Memory B cell (primary cell): Measurements from ENCODE around the gene CHTF18.

Source experiments
- ATAC-seq: fragments of 150-1000 bp; cut with Tn5 transposase; 2 replicates; pipeline ENCODE4 v1.10.0; 2021; ENCODE audit warnings: low read depth, mild to moderate bottlenecking, moderate library complexity
- DNase-seq, 2 donors: peaks; one replicate each; pipeline ENCODE4 v3.0.0; 2022; ENCODE audit warnings: low spot score in 2 of 2
- H3K27ac Mint-ChIP-seq: one replicate; pipeline ENCODE4 v1.8.0; 2022; ENCODE audit warnings: mild to moderate bottlenecking, moderate library complexity, mixed read lengths
- H3K27me3 Mint-ChIP-seq: one replicate; pipeline ENCODE4 v1.8.0; 2022; ENCODE audit warnings: mixed read lengths
- H3K36me3 Mint-ChIP-seq: one replicate; pipeline ENCODE4 v1.8.0; 2022; ENCODE audit warnings: mild to moderate bottlenecking, mixed read lengths
- H3K4me1 Mint-ChIP-seq: one replicate; pipeline ENCODE4 v1.8.0; 2022; ENCODE audit warnings: mixed read lengths
- H3K4me3 Mint-ChIP-seq: one replicate; pipeline ENCODE4 v1.8.0; 2022; ENCODE audit warnings: mild to moderate bottlenecking, moderate library complexity, mixed read lengths
- H3K9me3 Mint-ChIP-seq: one replicate; pipeline ENCODE4 v1.8.0; 2022; ENCODE audit warnings: mixed read lengths

Gene CHTF18

GRCh38 chr16:787978-788398 lies 432 bp upstream of the CHTF18 start, which contains the start of gene RPUSD1:
RPUSD1 (minus strand) TSS chr16:788381; CDS start chr16:787737, 644 bp downstream.
- DNase-seq, result peak in 1 of 2 donors; percentile 62
- Mint-ChIP-seq H3K36me3 (peaks cover 9% of the 10 kb centered on the region), H3K4me3 (peak within 1 kb of the TSS; percentile 85), H3K27ac (no peak within 1 kb of the TSS), H3K27me3 (peaks cover 4% of the 10 kb centered on the region), H3K9me3 (no peaks in the 10 kb centered on the region), H3K4me1 (peaks cover 6% of the 10 kb centered on the region)
- ATAC-seq, result peak; percentile 5

- Mint-ChIP-seq H3K27ac (no peak overlapping the region), H3K27me3 (no peaks in the 10 kb centered on the region), H3K9me3 (no peaks in the 10 kb centered on the region), H3K4me3 (peak overlapping the region; percentile 46), H3K36me3 (peaks cover 9% of the 10 kb centered on the region), H3K4me1 (peaks cover 6% of the 10 kb centered on the region)
- no peak for ATAC-seq
- DNase-seq, result no peak
Measured at GRCh38 chr16:789191-789850, 901 bp downstream of the CHTF18 start.

GRCh38 chr16:790086-790485 lies 1.7 kb downstream of the CHTF18 start:
- Mint-ChIP-seq H3K4me3 (peak overlapping the region; percentile 69), H3K27ac (no peak overlapping the region), H3K9me3 (no peaks in the 10 kb centered on the region), H3K36me3 (peaks cover 9% of the 10 kb centered on the region), H3K27me3 (no peaks in the 10 kb centered on the region), H3K4me1 (peaks cover 6% of the 10 kb centered on the region)
- DNase-seq (no peak), ATAC-seq (no peak)

- ATAC-seq (no peak), DNase-seq (no peak)
- no peak overlapping the region for H3K27ac Mint-ChIP-seq
- H3K9me3 Mint-ChIP-seq, result no peaks in the 10 kb centered on the region
- peaks cover 9% of the 10 kb centered on the region for H3K4me1 Mint-ChIP-seq
- H3K36me3 Mint-ChIP-seq, result peaks cover 9% of the 10 kb centered on the region
- H3K4me3 Mint-ChIP-seq, result no peak overlapping the region
- no peaks in the 10 kb centered on the region for H3K27me3 Mint-ChIP-seq
Measured at GRCh38 chr16:791131-791530, 2.7 kb downstream of the CHTF18 start.

- ATAC-seq, result no peak
- peaks cover 9% of the 10 kb centered on the region for H3K36me3 Mint-ChIP-seq
- H3K27ac Mint-ChIP-seq, result no peak overlapping the region
- H3K27me3 Mint-ChIP-seq, result peaks cover 4% of the 10 kb centered on the region
- H3K4me1 Mint-ChIP-seq, result peaks cover 2% of the 10 kb centered on the region
- H3K4me3 Mint-ChIP-seq, result no peak overlapping the region
- no peaks in the 10 kb centered on the region for H3K9me3 Mint-ChIP-seq
- DNase-seq, result no peak
Measured at GRCh38 chr16:792221-792995, 4.0 kb downstream of the CHTF18 start.

GRCh38 chr16:793414-793813 lies 5.0 kb downstream of the CHTF18 start:
- no peak overlapping the region for H3K4me3 Mint-ChIP-seq
- peaks cover 13% of the 10 kb centered on the region for H3K36me3 Mint-ChIP-seq
- H3K4me1 Mint-ChIP-seq, result peaks cover 2% of the 10 kb centered on the region
- peaks cover 2% of the 10 kb centered on the region for H3K9me3 Mint-ChIP-seq
- no peak overlapping the region for H3K27ac Mint-ChIP-seq
- ATAC-seq (no peak), DNase-seq (no peak)
- H3K27me3 Mint-ChIP-seq, result peaks cover 12% of the 10 kb centered on the region

- H3K9me3 Mint-ChIP-seq, result peaks cover 2% of the 10 kb centered on the region
- H3K4me3 Mint-ChIP-seq, result no peak overlapping the region
- peaks cover 2% of the 10 kb centered on the region for H3K4me1 Mint-ChIP-seq
- peaks cover 13% of the 10 kb centered on the region for H3K36me3 Mint-ChIP-seq
- H3K27me3 Mint-ChIP-seq, result peaks cover 14% of the 10 kb centered on the region
- ATAC-seq, result no peak
- no peak for DNase-seq
- H3K27ac Mint-ChIP-seq, result no peak overlapping the region
Measured at GRCh38 chr16:794091-794822, 5.8 kb downstream of the CHTF18 start.

GRCh38 chr16:794853-795466 lies 6.5 kb downstream of the CHTF18 start:
- H3K4me3 Mint-ChIP-seq, result no peak overlapping the region
- peaks cover 2% of the 10 kb centered on the region for H3K4me1 Mint-ChIP-seq
- H3K9me3 Mint-ChIP-seq, result peaks cover 2% of the 10 kb centered on the region
- H3K36me3 Mint-ChIP-seq, result peaks cover 13% of the 10 kb centered on the region
- H3K27ac Mint-ChIP-seq, result no peak overlapping the region
- peaks cover 14% of the 10 kb centered on the region for H3K27me3 Mint-ChIP-seq
- ATAC-seq (no peak), DNase-seq (no peak)

- no peak overlapping the region for H3K27ac Mint-ChIP-seq
- H3K27me3 Mint-ChIP-seq, result peaks cover 14% of the 10 kb centered on the region
- H3K9me3 Mint-ChIP-seq, result peaks cover 2% of the 10 kb centered on the region
- H3K4me3 Mint-ChIP-seq, result no peak overlapping the region
- ATAC-seq, result no peak
- H3K36me3 Mint-ChIP-seq, result peaks cover 13% of the 10 kb centered on the region
- H3K4me1 Mint-ChIP-seq, result peaks cover 2% of the 10 kb centered on the region
- DNase-seq, result no peak
Measured at GRCh38 chr16:795580-796229, 7.3 kb downstream of the CHTF18 start.

GRCh38 chr16:796296-797119 lies 8.1 kb downstream of the CHTF18 start:
- Mint-ChIP-seq H3K27me3 (peaks cover 14% of the 10 kb centered on the region), H3K9me3 (peaks cover 2% of the 10 kb centered on the region), H3K27ac (no peak overlapping the region), H3K4me1 (peaks cover 2% of the 10 kb centered on the region), H3K4me3 (no peak overlapping the region), H3K36me3 (peaks cover 7% of the 10 kb centered on the region)
- ATAC-seq (no peak), DNase-seq (no peak)

- Mint-ChIP-seq H3K4me1 (peaks cover 2% of the 10 kb centered on the region), H3K9me3 (peaks cover 2% of the 10 kb centered on the region), H3K27me3 (peaks cover 14% of the 10 kb centered on the region), H3K27ac (no peak overlapping the region), H3K4me3 (no peak overlapping the region), H3K36me3 (peaks cover 4% of the 10 kb centered on the region)
- DNase-seq (no peak), ATAC-seq (no peak)
Measured at GRCh38 chr16:797120-797420, 8.7 kb downstream of the CHTF18 start.

GRCh38 chr16:797686-798085 lies 9.3 kb downstream of the CHTF18 start:
- Mint-ChIP-seq H3K36me3 (peaks cover 4% of the 10 kb centered on the region), H3K4me3 (no peak overlapping the region), H3K9me3 (peaks cover 2% of the 10 kb centered on the region), H3K4me1 (peaks cover 2% of the 10 kb centered on the region), H3K27me3 (peaks cover 14% of the 10 kb centered on the region), H3K27ac (no peak overlapping the region)
- DNase-seq (no peak), ATAC-seq (no peak)

- Mint-ChIP-seq H3K36me3 (peaks cover 4% of the 10 kb centered on the region), H3K27me3 (peaks cover 14% of the 10 kb centered on the region), H3K4me3 (no peak overlapping the region), H3K4me1 (peaks cover 2% of the 10 kb centered on the region), H3K9me3 (peaks cover 2% of the 10 kb centered on the region), H3K27ac (no peak overlapping the region)
- no peak for ATAC-seq
- DNase-seq, result no peak
Measured at GRCh38 chr16:798666-799065, 10.2 kb downstream of the CHTF18 start.
